Mesothelial cell of epicardium (in vitro differentiated cells): ENCODE data around the gene GALNS. TPM values are rescaled to one million over a fixed set of nuclear protein-coding genes. Genes with fewer than 3 reads are reported as not detected.
"Not testable (repeated sequence)": the region's sequence is repeated elsewhere in the genome, so short reads cannot be mapped to it uniquely, and the experiment has no call there.

ENCODE experiments used
- DNase-seq, 2 experiments: peaks; one replicate each; pipeline ENCODE4 v3.0.0; 2021; ENCODE audit warnings: low spot score in 2 of 2; ENCODE audit not compliant: unreplicated experiment in 2 of 2
- H3K27ac Mint-ChIP-seq: 2 replicates; pipeline ENCODE4 v1.8.0; 2021; ENCODE audit warnings: mixed read lengths
- H3K27me3 Mint-ChIP-seq: 2 replicates; pipeline ENCODE4 v1.8.0; 2021; ENCODE audit warnings: low read depth, mixed read lengths
- H3K36me3 Mint-ChIP-seq: 2 replicates; pipeline ENCODE4 v1.8.0; 2021; ENCODE audit warnings: mixed read lengths
- H3K4me1 Mint-ChIP-seq: 2 replicates; pipeline ENCODE4 v1.8.0; 2021; ENCODE audit warnings: mixed read lengths
- H3K4me3 Mint-ChIP-seq: 2 replicates; pipeline ENCODE4 v1.8.0; 2021; ENCODE audit warnings: mild to moderate bottlenecking, moderate library complexity, mixed read lengths
- H3K9me3 Mint-ChIP-seq: 2 replicates; pipeline ENCODE4 v1.8.0; 2021; ENCODE audit warnings: mixed read lengths
- CTCF ChIP-seq: fragments of 200-600 bp; sonication (generic); IDR thresholded peaks from one replicate; pipeline ENCODE4 v1.5.0; 2021; ENCODE audit warnings: antibody characterized with exemption; ENCODE audit not compliant: unreplicated experiment
- total RNA-seq: library from RNA; stranded (reverse); gene quantifications from 3 replicates; pipeline ENCODE4 v1.2.1, GENCODE V29; 2021

The GALNS gene
- total RNA-seq, 1 donor from 2014 or later = 42.4 TPM

DNA sequence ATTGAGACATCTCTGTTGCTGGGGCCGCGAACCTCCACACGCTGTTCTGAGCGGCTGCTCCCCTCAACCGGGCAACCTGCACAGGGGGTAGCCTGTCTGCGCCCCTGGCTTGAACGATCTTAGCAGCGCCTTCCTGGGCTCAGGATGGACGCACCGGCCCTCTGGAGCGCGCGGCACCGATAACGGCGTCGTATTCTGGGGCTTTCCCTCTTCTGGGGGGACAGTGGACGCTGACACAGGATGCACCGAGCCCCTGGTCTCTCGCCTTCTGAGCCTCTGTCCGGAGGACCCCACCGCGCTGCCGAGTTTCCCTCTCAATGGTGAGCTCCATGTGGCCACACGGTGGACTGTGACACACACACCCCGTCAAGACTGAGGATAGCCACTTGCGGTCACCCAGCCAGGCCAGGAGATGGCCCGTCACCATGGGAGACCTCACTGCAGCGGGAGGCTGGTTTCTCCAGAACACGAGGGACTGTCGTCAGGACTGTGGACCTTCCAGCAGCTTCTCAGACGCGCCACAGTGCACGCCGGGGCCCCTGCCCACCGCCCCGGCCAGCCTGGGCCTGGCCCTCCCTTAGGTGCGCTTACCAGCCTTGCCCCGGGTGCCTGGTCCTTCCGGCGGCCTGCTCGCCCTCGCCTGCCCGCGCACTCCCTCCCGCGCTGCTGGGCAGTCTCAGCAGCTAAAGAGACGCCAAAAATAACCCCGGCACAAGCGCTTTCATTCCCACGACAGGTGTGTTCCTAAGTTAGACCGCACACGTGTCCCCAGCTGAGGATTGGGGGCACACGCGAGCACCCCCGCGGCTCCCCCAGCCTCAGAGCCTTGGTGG, 39.7 kb upstream of the GALNS start:
- Mint-ChIP-seq H3K4me3 (no peak overlapping the region), H3K9me3 (no peaks in the 10 kb centered on the region), H3K4me1 (no peaks in the 10 kb centered on the region), H3K27me3 (no peaks in the 10 kb centered on the region), H3K27ac (no peak overlapping the region), H3K36me3 (peaks cover under 1% of the 10 kb centered on the region)
- no peak for TF ChIP-seq CTCF
- no peak for DNase-seq

GRCh38 chr16:88895335-88895734, 38.6 kb upstream of the GALNS start:
- no peak for DNase-seq
- no peaks in the 10 kb centered on the region for H3K9me3 Mint-ChIP-seq
- no peak for TF ChIP-seq CTCF
- H3K36me3 Mint-ChIP-seq = peaks cover 7% of the 10 kb centered on the region
- H3K27ac Mint-ChIP-seq = no peak overlapping the region
- no peaks in the 10 kb centered on the region for H3K4me1 Mint-ChIP-seq
- H3K4me3 Mint-ChIP-seq = no peak overlapping the region
- H3K27me3 Mint-ChIP-seq = no peaks in the 10 kb centered on the region

DNA sequence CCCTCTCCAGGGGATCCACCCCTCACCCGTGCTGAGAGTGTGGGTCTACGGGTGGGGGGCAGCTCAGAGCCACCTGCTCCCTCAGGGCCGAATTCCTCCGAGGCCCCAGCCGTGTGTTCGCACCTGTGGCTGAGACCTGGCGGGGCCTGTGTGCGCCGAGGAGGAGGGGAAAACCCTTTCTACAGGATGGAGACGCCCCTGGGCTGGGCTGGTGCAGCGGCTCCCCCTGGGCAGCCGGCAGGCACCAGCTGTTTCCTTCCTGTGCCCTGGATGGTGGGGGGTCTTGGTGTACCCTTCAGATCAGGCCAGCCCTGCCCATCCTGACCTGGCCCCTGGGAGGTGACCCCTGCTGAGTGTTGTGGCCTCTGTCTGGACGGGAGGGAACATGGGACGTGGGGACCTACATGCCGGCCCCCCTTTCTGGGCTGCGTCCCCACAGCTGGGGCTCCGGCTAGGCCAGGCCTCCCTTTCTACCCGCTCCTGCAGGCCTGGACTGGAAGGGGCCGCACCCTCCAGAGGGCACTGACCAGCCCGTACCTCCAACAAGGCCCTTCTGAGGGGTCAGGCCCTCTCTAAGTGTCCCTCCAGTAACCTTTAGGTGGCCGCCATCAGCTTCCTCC, 38.0 kb upstream of the GALNS start:
- H3K27ac Mint-ChIP-seq = no peak overlapping the region

DNA sequence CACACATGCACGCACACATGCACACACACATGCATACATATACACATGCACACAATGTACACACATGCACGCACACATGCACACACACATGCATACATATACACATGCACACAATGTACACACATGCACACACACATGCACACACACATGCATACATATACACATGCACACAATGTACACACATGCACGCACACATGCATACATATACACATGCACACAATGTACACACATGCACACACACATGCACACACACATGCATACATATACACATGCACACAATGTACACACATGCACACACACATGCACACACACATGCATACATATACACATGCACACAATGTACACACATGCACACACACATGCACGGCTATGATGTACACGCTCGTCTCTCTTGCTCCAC, 37.5 kb upstream of the GALNS start:
- H3K4me1 Mint-ChIP-seq, H3K9me3 Mint-ChIP-seq: not testable (repeated sequence)

More for the DNA sequence above, 38.0 kb upstream of the GALNS start:
- H3K36me3 Mint-ChIP-seq = peaks cover 10% of the 10 kb centered on the region
- no peak for DNase-seq
- no peak overlapping the region for H3K4me3 Mint-ChIP-seq
- H3K27me3 Mint-ChIP-seq = no peaks in the 10 kb centered on the region
- H3K9me3 Mint-ChIP-seq = no peaks in the 10 kb centered on the region
- TF ChIP-seq CTCF = no peak
- H3K4me1 Mint-ChIP-seq = no peaks in the 10 kb centered on the region

DNA sequence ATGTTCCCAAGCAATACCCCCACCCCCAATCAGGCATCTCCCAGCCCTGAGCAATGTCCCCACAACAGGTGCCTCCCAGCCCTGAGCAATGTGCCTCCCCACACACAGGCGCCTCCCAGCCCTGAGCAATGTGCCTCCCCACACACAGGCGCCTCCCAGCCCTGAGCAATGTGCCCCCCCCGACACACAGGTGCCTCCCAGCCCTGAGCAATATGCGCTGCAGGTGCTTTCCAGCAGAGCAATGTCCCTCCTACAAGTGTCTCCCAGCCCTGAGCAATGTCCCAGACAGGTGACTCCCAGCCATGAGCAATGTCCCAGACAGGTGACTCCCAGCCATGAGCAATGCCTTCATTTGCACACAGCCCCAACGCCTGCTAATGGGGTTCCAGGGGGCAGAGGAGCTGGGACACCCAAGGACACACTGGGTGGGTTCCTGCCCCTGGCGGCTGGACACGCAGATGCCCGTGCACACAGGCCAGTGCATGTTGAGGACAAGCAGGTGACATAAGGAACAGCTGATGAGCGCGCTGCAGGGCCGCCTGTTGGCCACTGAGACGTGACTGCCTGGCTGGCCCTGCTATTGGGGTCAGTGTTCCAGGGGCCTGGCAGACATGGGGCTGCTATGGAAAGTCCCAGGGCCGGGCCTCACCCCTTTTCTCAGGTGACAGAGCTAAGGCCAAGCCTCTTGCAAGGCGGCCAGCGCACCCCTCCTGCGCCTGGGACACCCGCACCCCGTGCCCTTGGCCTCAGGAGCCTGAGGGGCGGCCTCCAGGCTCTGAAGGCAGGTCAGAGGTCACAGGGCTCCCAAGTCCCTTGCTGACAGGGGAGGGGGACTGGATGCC, 36.6 kb upstream of the GALNS start:
- Mint-ChIP-seq H3K27me3 (no peaks in the 10 kb centered on the region), H3K9me3 (no peaks in the 10 kb centered on the region), H3K27ac (no peak overlapping the region), H3K4me1 (no peaks in the 10 kb centered on the region), H3K4me3 (no peak overlapping the region), H3K36me3 (peaks cover 10% of the 10 kb centered on the region)
- TF ChIP-seq CTCF = no peak
- DNase-seq = no peak

More for the DNA sequence above, 37.5 kb upstream of the GALNS start:
- not testable (repeated sequence) for DNase-seq, H3K4me3 Mint-ChIP-seq, H3K27ac Mint-ChIP-seq, H3K36me3 Mint-ChIP-seq, H3K27me3 Mint-ChIP-seq
